OCI-LY7 (cell line): ENCODE data around the gene SLC9A9.

ENCODE experiments used
- CTCF ChIP-seq: fragments of 200-600 bp; sonication (generic); conservative IDR thresholded peaks from 2 replicates; pipeline ENCODE4 v1.5.1; 2014; ENCODE audit warnings: mild to moderate bottlenecking, antibody characterized with exemption, low read length, moderate library complexity, mixed read lengths
- EZH2phosphoT487 ChIP-seq: fragments of 200-600 bp; sonication (generic); IDR thresholded peaks from 2 replicates; pipeline ENCODE4 v1.6.1; 2018; ENCODE audit warnings: low read depth, borderline replicate concordance, mild to moderate bottlenecking, mixed run types, antibody characterized with exemption, low read length, moderate library complexity, mixed read lengths

- TF ChIP-seq CTCF (no peak), EZH2phosphoT487 (no peak)
Measured at GRCh38 chr3:143814443-143814889, 33.8 kb downstream of the SLC9A9 start.
